Ectodermal cell (in vitro differentiated cells): ENCODE results near the gene MMS22L.
"Not testable (repeated sequence)": the region's sequence is repeated elsewhere in the genome, so short reads cannot be mapped to it uniquely, and the experiment has no call there.

ENCODE experiments used
- H3K27ac ChIP-seq: 2 replicates; pipeline ENCODE4 v1.7.0; 2013; ENCODE audit warnings: mild to moderate bottlenecking, low read depth, low read length; ENCODE audit not compliant: insufficient read depth, poor library complexity, severe bottlenecking
- H3K27me3 ChIP-seq: 2 replicates; pipeline ENCODE4 v1.7.0; 2013; ENCODE audit warnings: mild to moderate bottlenecking, low read length; ENCODE audit not compliant: insufficient read depth, control insufficient read depth, poor library complexity, severe bottlenecking
- H3K36me3 ChIP-seq: one replicate; pipeline ENCODE4 v1.7.0; 2013; ENCODE audit warnings: low read length; ENCODE audit not compliant: control insufficient read depth, insufficient read depth
- H3K4me1 ChIP-seq: one replicate; pipeline ENCODE4 v1.7.0; 2013; ENCODE audit warnings: low read length; ENCODE audit not compliant: control insufficient read depth, insufficient read depth
- H3K4me3 ChIP-seq: 2 replicates; pipeline ENCODE4 v1.7.0; 2013; ENCODE audit warnings: low read depth, low read length, control low read depth; ENCODE audit not compliant: insufficient read depth
- H3K9me3 ChIP-seq: 2 replicates; pipeline ENCODE4 v1.7.0; 2013; ENCODE audit warnings: mild to moderate bottlenecking, low read length, moderate library complexity; ENCODE audit not compliant: control insufficient read depth
- WGBS, 2 experiments: methylation state at CpG; one replicate each; pipeline ENCODE4 v1.1.7; 2013; ENCODE audit warnings: missing lambda C conversion rate in 2 of 2; 5-methylcytosine and 5-hydroxymethylcytosine counted together

The MMS22L gene

GRCh38 chr6:97195117-97195516, 87.9 kb downstream of the MMS22L start:
- H3K27me3 ChIP-seq, result no peaks in the 10 kb centered on the region
- H3K36me3 ChIP-seq, result no peaks in the 10 kb centered on the region
- WGBS, 2 experiments, result 100% methylated on average over 1 of the region's 1 CpG; no CpG with 5 or more reads in 1 of the 2 experiments
- H3K9me3 ChIP-seq, result no peaks in the 10 kb centered on the region
- H3K4me3 ChIP-seq, result no peak overlapping the region
- H3K27ac ChIP-seq, result no peak overlapping the region
- H3K4me1 ChIP-seq, result no peaks in the 10 kb centered on the region

GRCh38 chr6:97189767-97190166, 93.2 kb downstream of the MMS22L start:
- Histone ChIP-seq H3K4me1 (no peaks in the 10 kb centered on the region), H3K36me3 (no peaks in the 10 kb centered on the region), H3K4me3 (no peak overlapping the region), H3K27ac (no peak overlapping the region), H3K27me3 (no peaks in the 10 kb centered on the region), H3K9me3 (no peaks in the 10 kb centered on the region)
- WGBS, 2 experiments, result 91 to 92% methylated on average over 1 of the region's 1 CpG

GRCh38 chr6:97187951-97188350, 95.1 kb downstream of the MMS22L start:
- Histone ChIP-seq H3K4me3 (no peak overlapping the region), H3K27ac (no peak overlapping the region), H3K9me3 (no peaks in the 10 kb centered on the region), H3K36me3 (no peaks in the 10 kb centered on the region), H3K4me1 (no peaks in the 10 kb centered on the region), H3K27me3 (no peaks in the 10 kb centered on the region)

GRCh38 chr6:97186416-97186999, 96.5 kb downstream of the MMS22L start:
- 34 to 36% methylated on average over 3 of the region's 3 CpGs for WGBS, 2 experiments
- no peaks in the 10 kb centered on the region for H3K4me1 ChIP-seq
- no peak overlapping the region for H3K27ac ChIP-seq
- no peak overlapping the region for H3K4me3 ChIP-seq
- no peaks in the 10 kb centered on the region for H3K9me3 ChIP-seq
- H3K27me3 ChIP-seq, result no peaks in the 10 kb centered on the region
- no peaks in the 10 kb centered on the region for H3K36me3 ChIP-seq

- Histone ChIP-seq H3K4me1 (no peaks in the 10 kb centered on the region), H3K9me3 (no peaks in the 10 kb centered on the region), H3K36me3 (no peaks in the 10 kb centered on the region), H3K4me3 (no peak overlapping the region), H3K27me3 (no peaks in the 10 kb centered on the region), H3K27ac (no peak overlapping the region)
- WGBS, 2 experiments, result 94 to 98% methylated on average over 2 to 3 of the region's 3 CpGs
These were observed 105.1 kb downstream of the MMS22L start for GRCh38 chr6:97177905-97178304.

- H3K27me3 ChIP-seq, result no peaks in the 10 kb centered on the region
- H3K27ac ChIP-seq, result no peak overlapping the region
- H3K4me3 ChIP-seq, result no peak overlapping the region
- no peaks in the 10 kb centered on the region for H3K9me3 ChIP-seq
- WGBS, 2 experiments, result 86 to 92% methylated on average over 2 of the region's 2 CpGs
- H3K36me3 ChIP-seq, result no peaks in the 10 kb centered on the region
- H3K4me1 ChIP-seq, result no peaks in the 10 kb centered on the region
These were observed 106.5 kb downstream of the MMS22L start for GRCh38 chr6:97176468-97176867.

GRCh38 chr6:97175806-97176205, 107.2 kb downstream of the MMS22L start:
- H3K9me3 ChIP-seq, result no peaks in the 10 kb centered on the region
- no peak overlapping the region for H3K27ac ChIP-seq
- H3K4me3 ChIP-seq, result no peak overlapping the region
- no peaks in the 10 kb centered on the region for H3K4me1 ChIP-seq
- 95 to 96% methylated on average over 2 to 3 of the region's 4 CpGs for WGBS, 2 experiments
- no peaks in the 10 kb centered on the region for H3K27me3 ChIP-seq
- H3K36me3 ChIP-seq, result no peaks in the 10 kb centered on the region

- no peak overlapping the region for H3K27ac ChIP-seq
- no peak overlapping the region for H3K4me3 ChIP-seq
- no peaks in the 10 kb centered on the region for H3K36me3 ChIP-seq
- no peaks in the 10 kb centered on the region for H3K4me1 ChIP-seq
- WGBS, 2 experiments, result 91 to 98% methylated on average over 2 of the region's 2 CpGs
- H3K27me3 ChIP-seq, result no peaks in the 10 kb centered on the region
- H3K9me3 ChIP-seq, result no peaks in the 10 kb centered on the region
These were observed 108.5 kb downstream of the MMS22L start for GRCh38 chr6:97174471-97174870.

GRCh38 chr6:97160280-97160679, 122.7 kb downstream of the MMS22L start:
- H3K27me3 ChIP-seq, result no peaks in the 10 kb centered on the region
- H3K27ac ChIP-seq, result no peak overlapping the region
- H3K4me1 ChIP-seq, result no peaks in the 10 kb centered on the region
- H3K36me3 ChIP-seq, result peaks cover 38% of the 10 kb centered on the region
- H3K9me3 ChIP-seq, result peaks cover 2% of the 10 kb centered on the region
- no peak overlapping the region for H3K4me3 ChIP-seq

- WGBS, 2 experiments, result 92 to 95% methylated on average over 2 to 4 of the region's 5 CpGs
- not testable (repeated sequence) for H3K4me1 ChIP-seq
These were observed 127.6 kb downstream of the MMS22L start for GRCh38 chr6:97155447-97155846.

GRCh38 chr6:97154015-97154414, 129.0 kb downstream of the MMS22L start:
- 95% methylated on average over 1 to 3 of the region's 3 CpGs for WGBS, 2 experiments

More at GRCh38 chr6:97155447-97155846, 127.6 kb downstream of the MMS22L start:
- H3K27ac ChIP-seq, H3K27me3 ChIP-seq, H3K4me3 ChIP-seq, H3K9me3 ChIP-seq: not testable (repeated sequence)
- peaks cover 24% of the 10 kb centered on the region for H3K36me3 ChIP-seq

More at GRCh38 chr6:97154015-97154414, 129.0 kb downstream of the MMS22L start:
- no peaks in the 10 kb centered on the region for H3K9me3 ChIP-seq
- peaks cover 14% of the 10 kb centered on the region for H3K36me3 ChIP-seq
- no peak overlapping the region for H3K4me3 ChIP-seq
- H3K4me1 ChIP-seq, result no peaks in the 10 kb centered on the region
- H3K27ac ChIP-seq, result no peak overlapping the region
- no peaks in the 10 kb centered on the region for H3K27me3 ChIP-seq
